Measurements from ENCODE around the gene FAXC. TPM values are rescaled to one million over a fixed set of nuclear protein-coding genes. Genes with fewer than 3 reads are reported as not detected.
"Not testable (repeated sequence)": the region's sequence is repeated elsewhere in the genome, so short reads cannot be mapped to it uniquely, and the experiment has no call there.

FAXC gene
- total RNA-seq, 1 donor from 2014 or later: 2.2 TPM

GRCh38 chr6:99270030-99270429 lies 79.4 kb downstream of the FAXC start:
- H3K9me3 Mint-ChIP-seq (ENCODE audit: unreplicated experiment): peaks cover 6% of the 10 kb centered on the region
- TF ChIP-seq CTCF (IDR thresholded peaks at IDR 0.05; ENCODE audit: unreplicated experiment): no peak
- H3K4me3 Mint-ChIP-seq (ENCODE audit: unreplicated experiment): peak overlapping the region; percentile 60
- no peaks in the 10 kb centered on the region for H3K36me3 Mint-ChIP-seq (ENCODE audit: low read depth, unreplicated experiment)
- peaks cover 12% of the 10 kb centered on the region for H3K27me3 Mint-ChIP-seq (ENCODE audit: unreplicated experiment)
- peak; percentile 4 for DNase-seq (ENCODE audit: low spot score)
- H3K27ac Mint-ChIP-seq (ENCODE audit: unreplicated experiment): peak overlapping the region; percentile 73
- H3K4me1 Mint-ChIP-seq (ENCODE audit: unreplicated experiment): peaks cover 19% of the 10 kb centered on the region

GRCh38 chr6:99269207-99269606 lies 80.3 kb downstream of the FAXC start:
- H3K4me3 Mint-ChIP-seq (ENCODE audit: unreplicated experiment): no peak overlapping the region
- H3K36me3 Mint-ChIP-seq (ENCODE audit: low read depth, unreplicated experiment): no peaks in the 10 kb centered on the region
- H3K9me3 Mint-ChIP-seq (ENCODE audit: unreplicated experiment): peaks cover 6% of the 10 kb centered on the region
- no peak overlapping the region for H3K27ac Mint-ChIP-seq (ENCODE audit: unreplicated experiment)
- peaks cover 12% of the 10 kb centered on the region for H3K27me3 Mint-ChIP-seq (ENCODE audit: unreplicated experiment)
- peaks cover 19% of the 10 kb centered on the region for H3K4me1 Mint-ChIP-seq (ENCODE audit: unreplicated experiment)
- no peak for TF ChIP-seq CTCF (IDR thresholded peaks at IDR 0.05; ENCODE audit: unreplicated experiment)
- no peak for DNase-seq (ENCODE audit: low spot score)

GRCh38 chr6:99266996-99267395 lies 82.5 kb downstream of the FAXC start:
- H3K4me1 Mint-ChIP-seq (ENCODE audit: unreplicated experiment): peaks cover 28% of the 10 kb centered on the region
- not testable (repeated sequence) for H3K36me3 Mint-ChIP-seq (ENCODE audit: low read depth, unreplicated experiment); H3K9me3 Mint-ChIP-seq (ENCODE audit: unreplicated experiment); H3K27ac Mint-ChIP-seq (ENCODE audit: unreplicated experiment); DNase-seq (ENCODE audit: low spot score); H3K4me3 Mint-ChIP-seq (ENCODE audit: unreplicated experiment)
- H3K27me3 Mint-ChIP-seq (ENCODE audit: unreplicated experiment): peaks cover 15% of the 10 kb centered on the region

DNA sequence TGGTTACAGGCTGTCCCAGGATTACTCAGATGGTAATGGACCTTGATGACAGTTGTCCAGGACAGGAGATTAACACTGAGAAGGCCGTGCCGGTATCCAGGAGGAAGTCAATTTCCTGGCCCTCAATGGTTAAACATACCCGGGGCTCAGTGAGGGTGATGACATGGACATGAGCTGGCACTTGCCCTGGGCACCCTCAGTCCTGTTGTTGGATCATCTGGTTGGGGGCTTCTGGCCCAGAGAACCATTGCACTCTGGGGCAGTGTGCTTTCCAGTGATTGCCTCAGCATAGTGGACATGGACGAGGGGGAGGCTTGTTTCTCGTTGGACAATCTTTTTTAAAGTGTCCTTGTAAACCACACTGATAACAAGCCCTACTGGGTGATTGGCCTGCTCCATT lies 84.0 kb downstream of the FAXC start:
- H3K4me3 Mint-ChIP-seq (ENCODE audit: unreplicated experiment); H3K27ac Mint-ChIP-seq (ENCODE audit: unreplicated experiment); H3K36me3 Mint-ChIP-seq (ENCODE audit: low read depth, unreplicated experiment); DNase-seq (ENCODE audit: low spot score); H3K9me3 Mint-ChIP-seq (ENCODE audit: unreplicated experiment): not testable (repeated sequence)
- H3K27me3 Mint-ChIP-seq (ENCODE audit: unreplicated experiment): peaks cover 13% of the 10 kb centered on the region
- peaks cover 20% of the 10 kb centered on the region for H3K4me1 Mint-ChIP-seq (ENCODE audit: unreplicated experiment)

- no peak for TF ChIP-seq CTCF (IDR thresholded peaks at IDR 0.05; ENCODE audit: unreplicated experiment)
- Mint-ChIP-seq H3K36me3 (ENCODE audit: low read depth, unreplicated experiment) (peaks cover under 1% of the 10 kb centered on the region), H3K27ac (ENCODE audit: unreplicated experiment) (no peak overlapping the region), H3K9me3 (ENCODE audit: unreplicated experiment) (no peaks in the 10 kb centered on the region), H3K4me1 (ENCODE audit: unreplicated experiment) (no peaks in the 10 kb centered on the region), H3K27me3 (ENCODE audit: unreplicated experiment) (peaks cover 7% of the 10 kb centered on the region), H3K4me3 (ENCODE audit: unreplicated experiment) (no peak overlapping the region)
- DNase-seq (ENCODE audit: low spot score): no peak
Observed at GRCh38 chr6:99254616-99255550, 94.6 kb downstream of the FAXC start.

- Mint-ChIP-seq H3K4me3 (ENCODE audit: unreplicated experiment) (no peak overlapping the region), H3K4me1 (ENCODE audit: unreplicated experiment) (no peaks in the 10 kb centered on the region), H3K9me3 (ENCODE audit: unreplicated experiment) (no peaks in the 10 kb centered on the region), H3K36me3 (ENCODE audit: low read depth, unreplicated experiment) (no peaks in the 10 kb centered on the region), H3K27ac (ENCODE audit: unreplicated experiment) (no peak overlapping the region), H3K27me3 (ENCODE audit: unreplicated experiment) (peaks cover 7% of the 10 kb centered on the region)
- TF ChIP-seq CTCF (IDR thresholded peaks at IDR 0.05; ENCODE audit: unreplicated experiment): no peak
- DNase-seq (ENCODE audit: low spot score): no peak
Observed at GRCh38 chr6:99253271-99253670, 96.2 kb downstream of the FAXC start.
